SK-N-SH (cell line): ENCODE results near the gene ZNF575. TPM values are rescaled to one million over a fixed set of nuclear protein-coding genes. Genes with fewer than 3 reads are reported as not detected.
A peak's percentile ranks its signal among the peaks of the same experiment; 100 is the strongest.

ENCODE experiments used
- CTCF ChIA-PET: fragments of 300-600, 350-600 bp; formaldehyde crosslinking; extraction: SDS; loops from one replicate; lab custom pipeline; 2021; lab: Yijun Ruan, JAX
- POLR2A ChIA-PET: fragments of 350-600 bp; sonication (Branson Sonifier 250); formaldehyde crosslinking; extraction: SDS; loops from one replicate; lab custom pipeline; 2020; ENCODE audit warnings: antibody characterized with exemption, inconsistent platforms; lab: Yijun Ruan, JAX
- DNase-seq: peaks from one replicate; pipeline ENCODE4 v3.0.0; 2012
- H2AFZ ChIP-seq: fragments of 200-600 bp; sonication (generic); 2 replicates; pipeline ENCODE4 v1.8.1; 2016; ENCODE audit warnings: antibody characterized with exemption, mild to moderate bottlenecking, low read depth
- H3F3A ChIP-seq: fragments of 200-600 bp; sonication (generic); replicated peaks from 2 replicates; pipeline ENCODE3; 2016; ENCODE audit warnings: antibody characterized with exemption, mild to moderate bottlenecking; ENCODE audit not compliant: insufficient read depth
- H3K27ac ChIP-seq, 2 experiments: fragments of 200-500 bp in 1 of 2; fragments of 200-600 bp in 1 of 2; sonication (Bioruptor generic) in 1 of 2; sonication (generic), shearing (Covaris generic) in 1 of 2; 2 replicates each; pipeline versions ENCODE4 v1.5.1 to v1.6.1; 2014 to 2016; ENCODE audit warnings: low read depth in 2 of 2, inconsistent platforms in 1 of 2, low read length in 1 of 2, mild to moderate bottlenecking in 1 of 2, mixed read lengths in 1 of 2
- H3K27me3 ChIP-seq: fragments of 200-600 bp; sonication (generic), shearing (Covaris generic); 2 replicates; pipeline ENCODE4 v1.6.1; 2016; ENCODE audit warnings: mixed run types; ENCODE audit not compliant: insufficient read depth
- H3K36me3 ChIP-seq, 2 experiments: fragments of 200-500 bp in 1 of 2; fragments of 200-600 bp in 1 of 2; sonication (Bioruptor generic) in 1 of 2; sonication (generic) in 1 of 2; replicated peaks in 1 of 2; 2 replicates each; pipeline versions ENCODE3 to v1.5.1; 2014 to 2016; ENCODE audit warnings: low read length in 1 of 2, mild to moderate bottlenecking in 1 of 2; ENCODE audit not compliant: insufficient read depth in 2 of 2, control insufficient read depth in 1 of 2
- H3K4me1 ChIP-seq, 2 experiments: fragments of 200-500 bp in 1 of 2; fragments of 200-600 bp in 1 of 2; sonication (Bioruptor generic) in 1 of 2; sonication (generic), shearing (Covaris generic) in 1 of 2; 2 replicates each; pipeline versions ENCODE4 v1.5.1 to v1.6.1; 2014 to 2016; ENCODE audit warnings: low read depth in 1 of 2, low read length in 1 of 2, mixed run types in 1 of 2; ENCODE audit not compliant: insufficient read depth in 2 of 2, control insufficient read depth in 1 of 2
- H3K4me2 ChIP-seq: fragments of 200-600 bp; sonication (generic), shearing (Covaris generic); 2 replicates; pipeline ENCODE4 v1.6.1; 2017; ENCODE audit warnings: mixed run types
- H3K4me3 ChIP-seq, 2 experiments: fragments of 200-500 bp in 1 of 2; fragments of 200-600 bp in 1 of 2; sonication (Bioruptor generic) in 1 of 2; sonication (generic), shearing (Covaris generic) in 1 of 2; 2 replicates each; pipeline versions ENCODE4 v1.5.1 to v1.8.1; 2014 to 2016; ENCODE audit warnings: low read depth in 2 of 2, inconsistent platforms in 1 of 2, low read length in 1 of 2, mild to moderate bottlenecking in 1 of 2, mixed read lengths in 1 of 2, moderate library complexity in 1 of 2
- H3K79me2 ChIP-seq: fragments of 200-600 bp; sonication (generic); 2 replicates; pipeline ENCODE4 v1.8.1; 2017; ENCODE audit warnings: mild to moderate bottlenecking; ENCODE audit not compliant: insufficient read depth
- H3K9ac ChIP-seq: fragments of 200-600 bp; sonication (generic); 2 replicates; pipeline ENCODE4 v1.6.1; 2017; ENCODE audit warnings: mixed run types
- H3K9me2 ChIP-seq: fragments of 200-600 bp; sonication (generic); 2 replicates; pipeline ENCODE4 v1.6.1; 2017; ENCODE audit warnings: mixed run types
- H3K9me3 ChIP-seq: fragments of 200-600 bp; sonication (generic); 2 replicates; pipeline ENCODE4 v1.6.1; 2017; ENCODE audit warnings: mixed run types, mild to moderate bottlenecking, moderate library complexity
- H4K20me1 ChIP-seq: fragments of 200-600 bp; sonication (generic); 2 replicates; pipeline ENCODE4 v1.6.1; 2017; ENCODE audit warnings: mild to moderate bottlenecking, mixed run types; ENCODE audit not compliant: insufficient read depth
- ELF1 ChIP-seq: IDR thresholded peaks from 2 replicates; pipeline ENCODE4 v1.4.0; 2012
- FOSL2 ChIP-seq: IDR thresholded peaks from 2 replicates; pipeline ENCODE4 v1.4.0; 2012; ENCODE audit warnings: low read depth, mild to moderate bottlenecking, moderate library complexity, borderline replicate concordance
- FOXJ3 ChIP-seq: sonication (generic); formaldehyde crosslinking; IDR thresholded peaks from 2 replicates; pipeline ENCODE4 v1.5.1; 2020; ENCODE audit warnings: mild to moderate bottlenecking, missing genetic modification reagents
- FOXM1 ChIP-seq: IDR thresholded peaks from 2 replicates; pipeline ENCODE4 v1.4.0; 2012; ENCODE audit warnings: low read depth, mild to moderate bottlenecking
- IRF3 ChIP-seq: fragments of 150-350 bp; IDR thresholded peaks from 2 replicates; pipeline ENCODE4 v1.6.1; 2016; ENCODE audit warnings: mild to moderate bottlenecking, low read depth, low read length
- MAX ChIP-seq: IDR thresholded peaks from 2 replicates; pipeline ENCODE4 v1.4.0; 2012; ENCODE audit warnings: low read depth
- MXI1 ChIP-seq: IDR thresholded peaks from 2 replicates; pipeline ENCODE4 v1.6.1; 2012; ENCODE audit warnings: mild to moderate bottlenecking, low read depth, low read length, improper control_type of control experiment
- PBX3 ChIP-seq: IDR thresholded peaks from 2 replicates; pipeline ENCODE4; 2012
- RAD21 ChIP-seq: IDR thresholded peaks from 2 replicates; pipeline ENCODE4 v1.6.1; 2012; ENCODE audit warnings: mild to moderate bottlenecking, low read length
- RFX5 ChIP-seq: IDR thresholded peaks from 2 replicates; pipeline ENCODE4 v1.6.1; 2012; ENCODE audit warnings: mild to moderate bottlenecking, improper control_type of control experiment, low read length
- SIN3A ChIP-seq: IDR thresholded peaks from 2 replicates; pipeline ENCODE4 v1.6.1; 2012; ENCODE audit warnings: low read depth, mild to moderate bottlenecking, low read length, moderate library complexity, borderline replicate concordance
- TAF1 ChIP-seq: IDR thresholded peaks from 2 replicates; pipeline ENCODE4 v1.6.1; 2012; ENCODE audit warnings: low read depth, mild to moderate bottlenecking, low read length, moderate library complexity, borderline replicate concordance
- TCF12 ChIP-seq: IDR thresholded peaks from 2 replicates; pipeline ENCODE4 v1.4.0; 2012
- TEAD4 ChIP-seq: IDR thresholded peaks from 2 replicates; pipeline ENCODE4 v1.4.0; 2012; ENCODE audit warnings: mild to moderate bottlenecking, borderline replicate concordance; ENCODE audit not compliant: insufficient read depth
- USF2 ChIP-seq: fragments of 150-350 bp; IDR thresholded peaks from 2 replicates; pipeline ENCODE4 v1.6.1; 2017; ENCODE audit warnings: antibody characterized with exemption, low read length, low read depth, borderline replicate concordance
- YY1 ChIP-seq: IDR thresholded peaks from 2 replicates; pipeline ENCODE4 v1.4.0; 2012; ENCODE audit warnings: low read depth, mild to moderate bottlenecking
- WGBS: methylation state at CpG from one replicate; pipeline ENCODE4 v1.1.6; 2017; ENCODE audit warnings: low lambda C conversion rate; 5-methylcytosine and 5-hydroxymethylcytosine counted together
- polyA plus RNA-seq, 3 experiments: library from polyadenylated mRNA; depleted of rRNA; stranded (reverse); fragments of >200 nt; gene quantifications; 2 replicates each; pipeline ENCODE4 v1.2.3, GENCODE V29; 2012

The ZNF575 gene
- polyA plus RNA-seq, 1 of the 3 experiments (the other 2 are of a cell fraction): 1.0 TPM

GRCh38 chr19:43562698-43563241 lies 29.8 kb downstream of the ZNF575 start:
- H2AFZ ChIP-seq: no peak overlapping the region
- POLR2A ChIA-PET: no interaction called here
- 69% methylated on average over 14 of the region's 14 CpGs for WGBS

GRCh38 chr19:43563816-43564457 lies 30.9 kb downstream of the ZNF575 start:
- ChIA-PET POLR2A (no interaction called here), CTCF (interaction anchor here (1.4 to 2.7 kb wide), 3 partner anchors 9 to 117 kb away, joined by 3 to 21 read pairs (median 6); no protein-coding TSS in a partner anchor)
- TF ChIP-seq RAD21 (no peak), TAF1 (no peak), TEAD4 (no peak), FOXJ3 (CRISPR knock-in tag) (no peak)
- 88% methylated on average over 10 of the region's 10 CpGs for WGBS
- Histone ChIP-seq H3K27ac (peak overlapping the region in 1 of 2 experiments; percentile 62; a peak in 1 of 4 replicates), H3K27me3 (no peaks in the 10 kb centered on the region), H2AFZ (no peak overlapping the region), H4K20me1 (0 out of 2 replicates have a peak, but pooled peaks cover 2% of the 10 kb centered on the region), H3K4me1 (peaks cover 0 to 14% of the 10 kb centered on the region in 2 experiments; a peak in 1 of 4 replicates), H3K79me2 (peaks cover 31% of the 10 kb centered on the region; the same call in 1 of the 2 replicates), H3K36me3 (peaks cover 0 to 11% of the 10 kb centered on the region in 2 experiments), H3K9ac (no peak overlapping the region), H3F3A (peaks cover 16% of the 10 kb centered on the region), H3K4me2 (no peak overlapping the region), H3K9me3 (no peaks in the 10 kb centered on the region), H3K9me2 (no peaks in the 10 kb centered on the region), H3K4me3 (no peak overlapping the region)
- no peak for DNase-seq

More at GRCh38 chr19:43562698-43563241, 29.8 kb downstream of the ZNF575 start:
- Histone ChIP-seq H3K9me3 (no peaks in the 10 kb centered on the region), H3K4me3 (no peak overlapping the region), H3K36me3 (peaks cover 3 to 11% of the 10 kb centered on the region in 2 experiments), H3K9me2 (no peaks in the 10 kb centered on the region), H4K20me1 (0 out of 2 replicates have a peak, but pooled peaks cover 2% of the 10 kb centered on the region), H3K27me3 (no peaks in the 10 kb centered on the region), H3K9ac (no peak overlapping the region), H3K79me2 (peaks cover 26% of the 10 kb centered on the region; the same call in 1 of the 2 replicates), H3F3A (peaks cover 21% of the 10 kb centered on the region), H3K27ac (peak overlapping the region in 1 of 2 experiments; percentile 62; a peak in 2 of 4 replicates), H3K4me2 (0 out of 2 replicates have a peak overlapping the region, but pooled peaks have one; percentile 43), H3K4me1 (peaks cover 0 to 14% of the 10 kb centered on the region in 2 experiments; a peak in 1 of 4 replicates)
- DNase-seq: no peak
- TF ChIP-seq FOSL2 (0 out of 2 replicates have a peak, but pooled peaks have one; percentile 16), RFX5 (no peak), FOXM1 (no peak), TCF12 (0 out of 2 replicates have a peak, but pooled peaks have one; percentile 22)
- CTCF ChIA-PET: interaction anchor here (1.7 to 2.7 kb wide), 2 partner anchors 8 to 32 kb away, joined by 6 to 21 read pairs; no protein-coding TSS in a partner anchor

- Histone ChIP-seq H3K4me2 (no peak overlapping the region), H3K4me1 (peaks cover 0 to 14% of the 10 kb centered on the region in 2 experiments; a peak in 1 of 4 replicates), H3K9me3 (no peaks in the 10 kb centered on the region), H3K36me3 (peaks cover 0 to 11% of the 10 kb centered on the region in 2 experiments), H3F3A (peaks cover 16% of the 10 kb centered on the region), H3K27ac (no peak overlapping the region), H3K79me2 (peaks cover 39% of the 10 kb centered on the region; the same call in 1 of the 2 replicates), H3K9ac (no peak overlapping the region), H3K4me3 (no peak overlapping the region), H4K20me1 (0 out of 2 replicates have a peak, but pooled peaks cover 2% of the 10 kb centered on the region), H3K27me3 (no peaks in the 10 kb centered on the region), H2AFZ (no peak overlapping the region), H3K9me2 (no peaks in the 10 kb centered on the region)
- DNase-seq: no peak
- 94% methylated on average over 9 of the region's 9 CpGs for WGBS
- ChIA-PET CTCF (interaction anchor here (1.4 to 2.7 kb wide), 3 partner anchors 10 to 118 kb away, joined by 3 to 21 read pairs (median 6); no protein-coding TSS in a partner anchor), POLR2A (interaction anchor here (0.5 to 0.6 kb wide), 2 partner anchors 62 to 715 kb away, joined by 3 to 4 read pairs; no protein-coding TSS in a partner anchor)
- TF ChIP-seq MAX (no peak), PBX3 (no peak), FOXJ3 (CRISPR knock-in tag) (no peak), YY1 (no peak), RFX5 (no peak), MXI1 (no peak), ELF1 (no peak), SIN3A (no peak), USF2 (no peak), TEAD4 (no peak), IRF3 (no peak), TCF12 (no peak)
Observed at GRCh38 chr19:43564800-43565199, 31.8 kb downstream of the ZNF575 start.
